Osteoblast (primary cell): ENCODE measurements around the gene NTM. TPM values are rescaled to one million over a fixed set of nuclear protein-coding genes. Genes with fewer than 3 reads are reported as not detected.

ENCODE experiments used
- DNase-seq: peaks from one replicate; pipeline ENCODE4 v3.0.0; 2011; ENCODE audit warnings: low spot score, mixed read lengths; ENCODE audit not compliant: insufficient read length; ENCODE audit errors: missing footprints
- H2AFZ ChIP-seq: 2 replicates; pipeline ENCODE4 v1.6.0; 2011; ENCODE audit warnings: mild to moderate bottlenecking, low read length
- H3K27ac ChIP-seq: 2 replicates; pipeline ENCODE4 v1.5.1; 2011; ENCODE audit warnings: mild to moderate bottlenecking, low read depth, low read length, moderate library complexity
- H3K27me3 ChIP-seq: 2 replicates; pipeline ENCODE4 v1.6.0; 2012; ENCODE audit warnings: mild to moderate bottlenecking, control low read depth, inconsistent platforms, low read length, moderate library complexity; ENCODE audit not compliant: insufficient read depth
- H3K36me3 ChIP-seq: 2 replicates; pipeline ENCODE4 v1.5.1; 2011; ENCODE audit warnings: mild to moderate bottlenecking, low read length, control low read depth, moderate library complexity; ENCODE audit not compliant: insufficient read depth
- H3K4me1 ChIP-seq: 2 replicates; pipeline ENCODE4 v1.5.1; 2011; ENCODE audit warnings: mild to moderate bottlenecking, low read length, control low read depth, moderate library complexity; ENCODE audit not compliant: insufficient read depth
- H3K4me2 ChIP-seq: 2 replicates; pipeline ENCODE4 v1.6.0; 2011; ENCODE audit warnings: mild to moderate bottlenecking, low read length; ENCODE audit not compliant: insufficient read depth
- H3K4me3 ChIP-seq: fragments of 200-600 bp; sonication (generic); 3 replicates; pipeline ENCODE4 v1.5.1; 2012; ENCODE audit warnings: mild to moderate bottlenecking, low read length, inconsistent platforms; ENCODE audit not compliant: insufficient read depth
- H3K79me2 ChIP-seq: 2 replicates; pipeline ENCODE4 v1.6.0; 2012; ENCODE audit warnings: mild to moderate bottlenecking, low read length, control low read depth, inconsistent platforms; ENCODE audit not compliant: insufficient read depth
- H3K9me3 ChIP-seq: 2 replicates; pipeline ENCODE4 v1.5.1; 2011; ENCODE audit warnings: low read depth, low read length, control low read depth
- H4K20me1 ChIP-seq: 2 replicates; pipeline ENCODE4 v1.6.0; 2012; ENCODE audit warnings: mild to moderate bottlenecking, low read length, control low read depth; ENCODE audit not compliant: insufficient read depth
- total RNA-seq: library from RNA; depleted of rRNA; stranded (reverse); fragments of >200 nt; gene quantifications from 2 replicates; pipeline ENCODE4 v1.2.3, GENCODE V29; 2012
- TF ChIP-seq, protein P1 (sequence below): IDR thresholded peaks from 2 replicates; pipeline ENCODE4 v1.5.1; 2011; ENCODE audit warnings: mild to moderate bottlenecking, low read depth, low read length, moderate library complexity; ENCODE audit errors: extremely low read depth

The NTM gene
- total RNA-seq, 1 donor = 48.1 TPM

DNA sequence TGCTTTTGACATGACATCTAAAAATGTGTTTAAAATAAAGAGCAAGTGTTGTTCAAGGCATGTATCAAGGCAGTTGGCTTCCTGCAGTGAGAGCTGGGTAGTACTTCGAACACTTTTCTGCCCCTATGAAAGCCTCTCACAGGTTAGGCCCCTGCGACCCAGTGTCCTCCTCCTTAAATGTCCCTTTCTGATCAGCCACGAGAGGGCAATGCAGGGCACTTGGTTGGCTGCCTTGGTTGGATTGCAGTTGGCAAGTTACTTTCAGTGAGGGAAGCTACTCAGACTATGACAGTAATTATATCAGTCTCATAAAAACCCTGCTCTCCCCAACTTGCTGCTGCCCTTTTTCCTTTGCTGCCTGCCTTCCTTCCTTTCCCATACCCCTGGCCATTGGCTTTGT lies 743.8 kb downstream of the NTM start:
- DNase-seq = no peak
- H3K27ac ChIP-seq = peak overlapping the region; percentile 100
- H2AFZ ChIP-seq = no peak overlapping the region
- no peaks in the 10 kb centered on the region for H3K27me3 ChIP-seq
- peaks cover 23% of the 10 kb centered on the region for H3K79me2 ChIP-seq
- no peaks in the 10 kb centered on the region for H3K36me3 ChIP-seq
- peak overlapping the region; percentile 29 for H3K4me2 ChIP-seq
- peaks cover 47% of the 10 kb centered on the region for H3K4me1 ChIP-seq
- H3K4me3 ChIP-seq = no peak overlapping the region
- no peaks in the 10 kb centered on the region for H4K20me1 ChIP-seq
- no peaks in the 10 kb centered on the region for H3K9me3 ChIP-seq
- TF ChIP-seq, protein P1, sequence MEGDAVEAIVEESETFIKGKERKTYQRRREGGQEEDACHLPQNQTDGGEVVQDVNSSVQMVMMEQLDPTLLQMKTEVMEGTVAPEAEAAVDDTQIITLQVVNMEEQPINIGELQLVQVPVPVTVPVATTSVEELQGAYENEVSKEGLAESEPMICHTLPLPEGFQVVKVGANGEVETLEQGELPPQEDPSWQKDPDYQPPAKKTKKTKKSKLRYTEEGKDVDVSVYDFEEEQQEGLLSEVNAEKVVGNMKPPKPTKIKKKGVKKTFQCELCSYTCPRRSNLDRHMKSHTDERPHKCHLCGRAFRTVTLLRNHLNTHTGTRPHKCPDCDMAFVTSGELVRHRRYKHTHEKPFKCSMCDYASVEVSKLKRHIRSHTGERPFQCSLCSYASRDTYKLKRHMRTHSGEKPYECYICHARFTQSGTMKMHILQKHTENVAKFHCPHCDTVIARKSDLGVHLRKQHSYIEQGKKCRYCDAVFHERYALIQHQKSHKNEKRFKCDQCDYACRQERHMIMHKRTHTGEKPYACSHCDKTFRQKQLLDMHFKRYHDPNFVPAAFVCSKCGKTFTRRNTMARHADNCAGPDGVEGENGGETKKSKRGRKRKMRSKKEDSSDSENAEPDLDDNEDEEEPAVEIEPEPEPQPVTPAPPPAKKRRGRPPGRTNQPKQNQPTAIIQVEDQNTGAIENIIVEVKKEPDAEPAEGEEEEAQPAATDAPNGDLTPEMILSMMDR = peak; percentile 57

DNA sequence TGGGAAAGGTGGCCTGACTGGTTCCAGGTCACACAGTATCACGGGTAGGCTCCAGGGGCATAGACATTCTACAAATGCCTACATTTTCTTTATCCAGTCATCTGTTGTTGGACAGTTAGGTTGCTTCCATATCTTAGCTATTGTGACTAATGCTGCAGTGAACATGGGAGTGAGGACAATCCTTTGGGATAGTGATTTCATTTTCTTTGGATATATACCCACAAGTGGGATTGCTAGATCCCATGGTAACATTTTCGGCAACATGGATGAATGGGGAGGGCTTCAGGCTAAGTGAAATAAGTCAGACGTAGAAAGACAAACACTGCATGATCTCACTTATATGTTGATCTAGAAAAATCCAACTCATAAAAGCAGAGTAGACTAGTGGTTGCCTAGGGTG lies 744.3 kb downstream of the NTM start:
- Histone ChIP-seq H2AFZ (no peak overlapping the region), H4K20me1 (no peaks in the 10 kb centered on the region), H3K4me1 (peaks cover 47% of the 10 kb centered on the region), H3K27me3 (no peaks in the 10 kb centered on the region), H3K27ac (peak overlapping the region; percentile 100), H3K9me3 (no peaks in the 10 kb centered on the region), H3K36me3 (no peaks in the 10 kb centered on the region), H3K4me2 (peak overlapping the region; percentile 29), H3K79me2 (peaks cover 22% of the 10 kb centered on the region), H3K4me3 (no peak overlapping the region)
- no peak for DNase-seq
- TF ChIP-seq, protein P1 = no peak

DNA sequence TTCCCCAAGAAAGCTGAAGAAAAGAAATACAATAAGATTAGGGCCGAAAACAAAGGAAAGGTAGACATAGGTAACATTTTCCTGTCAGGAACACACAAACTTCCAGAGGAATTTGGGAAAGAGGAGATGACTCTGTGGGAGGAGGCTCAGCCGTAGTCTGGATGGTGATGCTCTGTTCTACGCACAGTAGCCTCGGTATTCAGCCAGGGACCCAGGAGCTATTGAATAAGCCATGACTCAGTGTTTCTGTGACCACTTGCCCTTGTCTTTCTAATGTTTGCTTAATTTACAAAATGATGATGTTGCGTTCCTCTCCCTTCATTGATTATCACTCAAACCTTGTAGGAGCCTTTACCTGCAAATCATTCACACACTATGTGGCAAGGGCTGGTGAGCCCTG lies 745.0 kb downstream of the NTM start:
- peaks cover 47% of the 10 kb centered on the region for H3K4me1 ChIP-seq
- H4K20me1 ChIP-seq = no peaks in the 10 kb centered on the region
- H3K36me3 ChIP-seq = no peaks in the 10 kb centered on the region
- peak; percentile 93 for DNase-seq
- H3K27ac ChIP-seq = peak overlapping the region; percentile 100
- TF ChIP-seq, protein P1 = no peak
- H2AFZ ChIP-seq = no peak overlapping the region
- H3K4me2 ChIP-seq = peak overlapping the region; percentile 1
- H3K4me3 ChIP-seq = no peak overlapping the region
- no peaks in the 10 kb centered on the region for H3K27me3 ChIP-seq
- no peaks in the 10 kb centered on the region for H3K9me3 ChIP-seq
- H3K79me2 ChIP-seq = peaks cover 18% of the 10 kb centered on the region

DNA sequence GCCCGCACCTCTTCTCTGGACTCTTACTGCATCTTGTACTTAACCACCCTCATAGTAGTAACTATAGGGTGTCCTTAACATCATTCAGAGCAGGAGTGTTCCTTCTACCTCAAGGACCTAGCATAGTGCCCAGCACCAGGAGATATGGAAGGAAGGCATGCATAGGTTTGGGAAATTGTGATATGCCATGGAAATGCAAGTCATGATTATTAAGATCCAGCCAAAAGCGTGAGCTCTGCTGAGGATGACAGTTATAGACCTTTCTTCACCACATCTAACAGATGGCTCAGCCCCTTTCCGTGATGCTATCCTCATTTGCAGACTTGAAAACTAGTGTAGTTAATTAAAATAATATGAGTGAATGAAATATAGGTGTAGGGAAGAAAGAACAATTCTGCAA lies 746.1 kb downstream of the NTM start:
- H3K79me2 ChIP-seq = peaks cover 19% of the 10 kb centered on the region
- H3K4me2 ChIP-seq = no peak overlapping the region
- no peak for DNase-seq
- H3K4me3 ChIP-seq = no peak overlapping the region
- H3K9me3 ChIP-seq = no peaks in the 10 kb centered on the region
- H3K4me1 ChIP-seq = peaks cover 40% of the 10 kb centered on the region
- H4K20me1 ChIP-seq = no peaks in the 10 kb centered on the region
- H3K27me3 ChIP-seq = no peaks in the 10 kb centered on the region
- TF ChIP-seq, protein P1 = no peak
- H2AFZ ChIP-seq = no peak overlapping the region
- peak overlapping the region; percentile 100 for H3K27ac ChIP-seq
- no peaks in the 10 kb centered on the region for H3K36me3 ChIP-seq
